Activated CD4-positive, alpha-beta T cell treated with anti-CD3 and anti-CD28 coated beads for 24 hours (primary cell): ENCODE results near the gene CACNG4.

ENCODE experiments used
- DNase-seq, 2 donors: peaks; one replicate each; pipeline ENCODE4 v3.0.0-alpha.2; 2020; ENCODE audit warnings: low read depth in 2 of 2

CACNG4 gene

DNA sequence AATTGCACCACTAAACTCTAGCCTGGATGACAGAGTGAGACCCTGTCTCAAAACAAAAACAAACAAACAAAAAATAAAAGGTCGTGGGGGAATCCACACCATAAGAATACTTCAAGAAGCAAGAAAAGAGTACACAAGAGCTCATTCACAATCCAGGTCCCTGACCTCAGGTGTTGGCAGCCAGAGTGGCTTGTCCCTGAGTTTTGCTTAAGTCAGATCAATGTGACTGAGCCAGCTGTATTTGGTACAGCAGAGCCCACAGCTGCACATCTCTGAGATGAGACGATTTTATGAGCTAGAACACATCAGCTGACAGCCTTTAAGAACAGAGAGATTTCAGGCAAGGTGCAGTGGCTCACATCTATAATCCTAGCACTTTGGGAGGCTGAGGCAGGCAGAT lies 102.2 kb downstream of the CACNG4 start:
- DNase-seq: no peak

DNA sequence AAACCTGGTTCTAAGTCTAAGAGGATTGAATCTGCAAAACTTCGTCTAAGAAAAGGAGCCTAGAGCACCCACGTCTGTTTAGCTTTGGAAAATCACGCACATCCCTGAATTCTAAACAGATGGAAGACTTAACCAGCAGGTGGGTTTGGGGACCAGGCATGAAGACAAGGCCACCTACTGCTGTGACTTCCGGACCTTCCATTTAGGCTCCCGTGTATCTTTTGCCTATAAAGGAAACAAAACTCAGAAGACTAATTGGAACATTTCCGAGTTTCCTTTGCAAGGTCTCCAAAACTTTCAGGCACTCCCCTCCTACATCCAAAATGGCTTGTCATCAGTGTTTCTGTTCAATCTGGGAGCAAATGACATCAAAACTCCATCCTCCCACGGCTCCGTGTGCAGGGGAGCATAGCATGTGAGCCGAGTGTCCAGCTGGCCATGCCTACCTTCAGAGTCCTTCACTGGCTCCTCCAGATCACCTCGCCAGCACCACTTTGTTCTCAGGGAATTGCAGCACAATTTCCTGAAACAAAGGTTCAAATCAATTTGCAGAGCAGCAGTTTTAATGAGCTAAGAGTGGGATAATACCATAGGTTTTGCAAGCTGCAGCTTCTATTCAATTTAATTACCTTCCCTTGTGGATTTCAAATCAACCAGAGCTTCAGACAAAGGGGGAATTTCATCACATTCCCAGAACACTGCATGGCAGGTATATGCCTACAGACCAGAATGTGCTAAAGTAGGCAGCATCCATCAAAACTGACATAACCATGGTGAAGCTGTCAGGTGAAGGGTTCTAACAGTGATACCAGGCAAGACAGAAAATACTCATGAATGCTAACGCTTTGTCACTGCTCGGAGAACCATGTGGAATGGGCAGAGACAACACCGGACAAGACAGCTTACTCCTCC lies 103.3 kb downstream of the CACNG4 start:
- DNase-seq: no peak

DNA sequence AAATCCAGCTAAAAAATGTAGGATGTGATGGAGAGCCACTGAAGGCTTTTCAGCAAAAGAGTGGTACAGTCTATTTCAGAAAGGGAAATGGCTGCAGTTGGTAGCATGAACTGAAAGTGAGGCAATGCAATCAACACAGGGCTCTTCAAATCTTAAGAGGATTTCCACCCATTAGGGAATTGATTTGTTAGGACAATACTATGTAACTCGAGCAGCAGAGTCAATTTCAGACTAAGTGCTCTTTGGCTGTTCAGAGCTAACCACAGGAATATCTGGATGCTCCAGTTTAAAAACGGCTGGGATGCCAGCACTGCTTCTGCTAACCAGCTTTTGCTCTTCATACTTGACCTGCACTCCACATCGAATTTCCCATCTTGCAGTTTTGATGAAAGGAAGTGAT lies 104.5 kb downstream of the CACNG4 start:
- no peak for DNase-seq

DNA sequence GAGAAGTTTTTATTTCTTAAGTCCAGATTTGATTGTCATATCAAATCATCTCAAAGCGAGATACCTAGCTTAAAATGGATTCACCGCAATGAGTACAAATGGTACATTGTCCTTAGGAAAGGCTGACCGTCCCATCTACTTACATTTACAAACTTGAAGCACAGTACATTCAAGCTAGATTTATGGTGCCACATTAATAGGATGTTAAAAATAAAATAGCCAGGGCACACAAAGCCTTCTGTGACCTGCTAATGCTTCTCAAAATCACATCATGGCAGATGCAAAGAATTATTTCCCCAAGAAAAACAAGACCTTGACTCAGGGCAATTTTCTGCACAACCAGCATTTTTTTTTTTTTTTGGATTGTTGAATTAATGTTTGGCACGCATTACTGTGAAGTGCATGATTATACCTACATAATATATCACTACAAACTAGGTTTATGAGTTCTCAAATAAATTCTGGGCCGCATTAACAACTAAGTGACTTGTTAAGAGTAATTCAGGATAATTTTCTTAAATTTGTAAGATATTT lies 105.2 kb downstream of the CACNG4 start:
- DNase-seq: no peak

DNA sequence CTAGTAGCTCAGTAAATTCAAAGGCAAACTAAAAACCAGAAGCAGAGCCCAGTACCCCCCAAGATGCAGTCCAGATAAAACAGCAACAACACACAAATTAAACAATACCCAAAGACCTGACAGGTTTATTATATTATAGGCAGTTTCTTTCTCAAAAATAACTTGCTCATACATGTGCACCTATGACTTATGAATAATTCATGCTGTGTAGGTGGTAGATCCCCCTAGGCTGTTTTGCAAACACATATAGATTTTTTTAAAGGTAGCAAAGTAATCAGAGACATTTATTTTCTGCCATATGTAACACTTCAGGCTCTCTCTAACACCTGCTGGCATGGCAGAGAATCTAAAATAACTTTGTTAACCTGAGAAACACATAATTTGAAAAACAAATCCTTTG lies 107.1 kb downstream of the CACNG4 start:
- no peak for DNase-seq

DNA sequence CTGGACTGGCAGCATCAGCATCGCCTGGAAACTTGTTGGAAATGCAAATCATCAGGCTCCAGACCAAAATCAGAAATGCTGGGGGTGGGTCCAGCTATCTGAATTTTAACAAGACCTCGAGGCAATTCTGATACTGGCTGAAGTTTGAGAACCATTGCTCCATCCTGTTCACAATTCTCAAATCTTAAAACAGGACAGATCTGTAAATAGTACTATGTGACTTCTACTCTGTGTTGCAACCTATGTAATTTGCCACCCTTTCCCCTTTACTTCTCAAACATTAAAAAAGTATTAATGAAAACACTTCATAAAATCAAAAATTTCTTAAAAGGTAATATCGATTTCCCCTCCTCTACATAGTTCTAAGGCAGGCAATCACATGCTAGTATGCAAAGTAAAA lies 108.4 kb downstream of the CACNG4 start:
- no peak for DNase-seq

DNA sequence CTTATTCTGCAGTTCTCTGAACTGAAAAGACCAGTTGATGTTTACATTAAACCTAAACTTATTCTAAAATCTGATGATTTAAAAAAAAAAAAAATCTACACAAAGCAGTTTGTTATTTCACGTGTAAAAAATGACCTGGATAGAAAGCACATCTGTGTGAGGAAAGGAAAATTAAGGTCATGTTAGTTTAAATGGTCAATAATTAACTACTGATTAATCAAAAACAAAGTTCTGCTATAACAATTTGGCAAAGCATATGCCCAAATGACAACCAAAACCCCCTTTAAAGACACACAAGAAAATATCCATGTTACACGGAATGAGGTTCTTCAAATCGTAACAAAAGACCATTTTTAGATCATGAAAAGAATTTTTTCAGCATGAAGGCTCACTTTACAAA lies 110.3 kb downstream of the CACNG4 start:
- DNase-seq: no peak

DNA sequence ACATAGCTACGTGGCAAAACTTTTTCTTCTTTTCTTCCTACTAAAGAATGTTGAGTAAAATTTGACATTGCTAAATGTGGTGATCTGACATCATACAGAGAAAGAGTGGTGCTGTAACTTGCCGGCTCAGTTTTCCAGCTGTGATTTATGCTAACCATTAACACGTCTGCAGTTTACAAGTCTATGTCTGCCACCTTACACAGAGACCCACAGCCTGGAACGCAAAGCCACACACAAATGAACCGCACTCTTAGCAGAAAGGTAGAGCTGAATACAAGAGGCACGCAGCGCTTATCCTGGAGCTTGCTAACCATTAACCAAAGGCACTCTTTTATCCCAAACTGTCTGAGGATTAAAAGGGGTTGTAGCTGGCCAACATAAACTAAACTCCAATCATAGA lies 111.8 kb downstream of the CACNG4 start:
- DNase-seq: no peak

DNA sequence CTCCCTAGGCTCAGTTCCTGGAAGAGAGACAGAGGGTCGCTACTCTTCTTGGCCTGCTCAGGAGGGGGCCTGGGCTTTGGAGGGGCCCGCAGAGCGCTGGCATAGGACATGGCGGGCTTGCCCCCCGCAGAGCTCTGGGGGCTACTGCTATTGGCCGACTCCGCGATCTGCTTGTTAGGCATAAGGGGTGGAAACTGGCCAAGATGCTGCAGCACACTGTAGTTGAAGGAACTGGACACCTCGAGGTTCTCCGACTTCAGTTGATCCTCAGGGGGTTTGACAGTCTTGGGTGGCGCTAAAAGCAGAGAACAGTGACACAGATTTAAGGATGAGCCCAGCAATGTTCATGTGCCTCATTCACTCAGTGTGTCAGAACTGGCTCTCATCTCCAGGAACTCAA lies 113.8 kb downstream of the CACNG4 start:
- no peak for DNase-seq

DNA sequence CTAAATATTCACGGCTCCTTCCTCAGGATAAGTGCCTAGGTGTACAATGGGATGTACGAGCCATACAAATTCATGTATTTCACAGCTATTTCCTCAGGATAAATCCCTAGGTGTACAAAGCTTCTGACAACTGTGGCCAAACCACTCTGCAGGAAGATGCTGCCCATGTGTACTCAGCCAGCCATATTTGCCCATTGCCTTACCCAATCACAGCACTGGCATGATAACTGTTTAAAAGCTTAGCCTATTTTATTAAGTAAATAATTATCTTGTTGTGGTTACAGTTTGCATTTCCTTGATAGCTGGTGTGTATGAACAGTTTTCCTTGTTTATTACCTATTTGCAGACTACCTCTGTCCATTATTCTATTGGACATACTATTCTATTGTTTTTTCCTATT lies 115.0 kb downstream of the CACNG4 start:
- no peak for DNase-seq

DNA sequence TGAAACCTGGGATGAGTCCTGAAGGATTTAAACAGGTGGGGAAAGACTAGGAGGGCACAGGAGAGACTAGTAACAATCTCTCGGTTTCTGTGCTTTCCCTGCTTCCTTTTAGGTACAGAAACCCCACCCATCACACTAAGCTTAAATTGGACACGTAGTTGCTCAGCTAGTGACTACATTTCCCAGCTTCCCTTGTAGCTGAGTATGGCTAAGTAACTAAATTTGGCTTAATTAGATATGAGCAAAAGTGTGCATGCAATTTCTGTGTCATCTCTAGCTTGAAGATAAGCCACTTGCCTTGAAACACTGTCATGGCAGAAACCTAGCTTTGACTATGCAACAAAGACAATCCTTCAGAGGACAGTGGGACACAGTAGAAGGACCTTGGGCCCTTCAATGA lies 116.3 kb downstream of the CACNG4 start:
- DNase-seq: no peak

DNA sequence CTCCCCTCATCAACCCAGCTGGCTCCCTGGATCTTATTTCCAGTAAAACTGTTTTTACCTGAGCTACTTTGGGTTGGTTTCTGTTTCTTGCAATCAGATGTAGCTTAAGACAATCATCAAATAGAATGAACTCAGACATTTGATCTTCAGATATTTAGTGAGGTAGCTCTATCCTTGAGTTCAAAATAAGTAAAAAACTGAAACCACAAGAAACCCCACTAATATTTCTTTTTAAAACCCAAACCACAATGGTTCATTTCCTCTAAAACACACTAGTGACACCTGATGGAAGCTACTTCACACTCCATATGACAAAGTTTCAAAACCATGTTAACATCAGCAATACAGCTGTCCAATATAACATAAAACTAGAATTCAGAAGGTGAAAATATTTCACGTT lies 117.6 kb downstream of the CACNG4 start:
- no peak for DNase-seq
